K562 (cell line): ENCODE measurements around the gene SRSF11. TPM values are rescaled to one million over a fixed set of nuclear protein-coding genes. Genes with fewer than 3 reads are reported as not detected.

Experiments used
- AFF4 ChIP-seq: sonication (generic); formaldehyde crosslinking; IDR thresholded peaks from 2 replicates; pipeline ENCODE4 v1.8.0; 2023; ENCODE audit warnings: mild to moderate bottlenecking, missing genetic modification reagents
- CHD2 ChIP-seq: IDR thresholded peaks from 2 replicates; pipeline ENCODE4 v1.6.1; 2011; ENCODE audit warnings: low read depth, low read length
- ERF ChIP-seq: fragments of 450-650 bp; formaldehyde crosslinking; IDR thresholded peaks from 2 replicates; pipeline ENCODE4 v1.4.0; 2020; ENCODE audit warnings: mild to moderate bottlenecking, mixed read lengths
- HCFC1 ChIP-seq: IDR thresholded peaks from 2 replicates; pipeline ENCODE4 v1.6.1; 2012; ENCODE audit warnings: low read depth, low read length, improper control_type of control experiment
- LARP7 ChIP-seq: fragments of 450-650 bp; IDR thresholded peaks from 2 replicates; pipeline ENCODE4 v1.6.1; 2016
- MAZ ChIP-seq, 2 experiments: fragments of 450-650 bp in 1 of 2; sonication (generic) in 1 of 2; formaldehyde crosslinking; IDR thresholded peaks in 1 of 2; conservative IDR thresholded peaks in 1 of 2; 2 replicates each; pipeline versions ENCODE4 v1.4.0 to v1.5.0; 2020; ENCODE audit warnings: mild to moderate bottlenecking in 1 of 2, missing genetic modification reagents in 1 of 2
- PHB ChIP-seq: fragments of 250-450 bp; sonication (Bioruptor Pico); IDR thresholded peaks from 2 replicates; pipeline ENCODE4 v1.5.0; 2021
- PRMT5 ChIP-seq: sonication (generic); formaldehyde crosslinking; IDR thresholded peaks from 2 replicates; pipeline ENCODE4 v1.5.0; 2020; ENCODE audit warnings: missing genetic modification reagents
- TAF9B ChIP-seq: fragments of 450-650 bp; IDR thresholded peaks from 2 replicates; pipeline ENCODE4 v1.6.1; 2018; ENCODE audit warnings: mild to moderate bottlenecking; ENCODE audit not compliant: partially characterized antibody
- ZNF511 ChIP-seq: sonication (generic); formaldehyde crosslinking; IDR thresholded peaks from 2 replicates; pipeline ENCODE4 v1.8.0; 2022; ENCODE audit warnings: mild to moderate bottlenecking, missing genetic modification reagents
- polyA plus RNA-seq, 8 experiments: library from polyadenylated mRNA; depleted of rRNA in 4 of 8; stranded (reverse) in 5 of 8; unstranded in 3 of 8; fragments of >200 nt; fragmentation: Nextera tagmentation in 2 of 8; fragmentation: Illumina TruSeq in 1 of 8; extraction: Ambion mirVana in 2 of 8; extraction: Trizol in 1 of 8; gene quantifications; 2 replicates each; pipeline versions ENCODE4 v1.2.1 to v1.2.3, GENCODE V29; 2011 to 2014; ENCODE audit warnings: inconsistent platforms in 1 of 8, missing spikeins in 1 of 8
- total RNA-seq, 7 experiments: library from RNA; depleted of rRNA in 6 of 7; stranded (reverse); fragments of >200 nt in 6 of 7; fragmentation: Illumina TruSeq in 2 of 7; extraction: Trizol in 2 of 7; gene quantifications; 2 replicates each; pipeline versions ENCODE4 v1.2.1 to v1.2.3, GENCODE V29; 2011 to 2021; ENCODE audit warnings: low replicate concordance in 1 of 7
- TF ChIP-seq, protein P1 (sequence below): fragments of 450-650 bp; formaldehyde crosslinking; IDR thresholded peaks from 2 replicates; pipeline ENCODE4 v1.4.0; 2022; ENCODE audit warnings: missing genetic modification characterization
- TF ChIP-seq, protein P2 (sequence below), 2 experiments: fragments of 450-650 bp; IDR thresholded peaks; 2 replicates each; pipeline ENCODE4 v1.6.1; 2018; ENCODE audit warnings: mild to moderate bottlenecking in 2 of 2, low read depth in 1 of 2; ENCODE audit not compliant: partially characterized antibody in 2 of 2

SRSF11 gene
- total and polyA plus RNA-seq, 9 of the 15 experiments (the other 6 are each of a cell fraction or from before 2014, with no cell fraction given): 76.9 to 418 (median 190) TPM

GRCh38 chr1:70205434-70206118 is 15.6 kb upstream of the SRSF11 start, which contains the start of gene LRRC40 (continued):
- TF ChIP-seq HCFC1 (peak; percentile 87), LARP7 (no peak), PRMT5 (CRISPR knock-in tag) (no peak), CHD2 (peak; percentile 46; the same call in 1 of the 2 replicates), ERF (0 out of 2 replicates have a peak, but pooled peaks have one; percentile 36), MAZ (CRISPR knock-in tag; conservative IDR thresholded peaks at IDR 0.05 in 1 of 2, IDR thresholded peaks at IDR 0.05 in 1 of 2) (peak; percentile 75 to 78; a peak in 3 of 4 replicates), ZNF511 (CRISPR knock-in tag) (peak; percentile 76; the same call in 1 of the 2 replicates), PHB (CRISPR knock-in tag) (no peak), AFF4 (CRISPR knock-in tag) (no peak; the same call in none of the 2 replicates), TAF9B (peak; percentile 59)
- TF ChIP-seq, protein P1, sequence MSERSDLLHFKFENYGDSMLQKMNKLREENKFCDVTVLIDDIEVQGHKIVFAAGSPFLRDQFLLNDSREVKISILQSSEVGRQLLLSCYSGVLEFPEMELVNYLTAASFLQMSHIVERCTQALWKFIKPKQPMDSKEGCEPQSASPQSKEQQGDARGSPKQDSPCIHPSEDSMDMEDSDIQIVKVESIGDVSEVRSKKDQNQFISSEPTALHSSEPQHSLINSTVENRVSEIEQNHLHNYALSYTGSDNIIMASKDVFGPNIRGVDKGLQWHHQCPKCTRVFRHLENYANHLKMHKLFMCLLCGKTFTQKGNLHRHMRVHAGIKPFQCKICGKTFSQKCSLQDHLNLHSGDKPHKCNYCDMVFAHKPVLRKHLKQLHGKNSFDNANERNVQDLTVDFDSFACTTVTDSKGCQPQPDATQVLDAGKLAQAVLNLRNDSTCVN (CRISPR knock-in tag): no peak
- TF ChIP-seq, protein P2, sequence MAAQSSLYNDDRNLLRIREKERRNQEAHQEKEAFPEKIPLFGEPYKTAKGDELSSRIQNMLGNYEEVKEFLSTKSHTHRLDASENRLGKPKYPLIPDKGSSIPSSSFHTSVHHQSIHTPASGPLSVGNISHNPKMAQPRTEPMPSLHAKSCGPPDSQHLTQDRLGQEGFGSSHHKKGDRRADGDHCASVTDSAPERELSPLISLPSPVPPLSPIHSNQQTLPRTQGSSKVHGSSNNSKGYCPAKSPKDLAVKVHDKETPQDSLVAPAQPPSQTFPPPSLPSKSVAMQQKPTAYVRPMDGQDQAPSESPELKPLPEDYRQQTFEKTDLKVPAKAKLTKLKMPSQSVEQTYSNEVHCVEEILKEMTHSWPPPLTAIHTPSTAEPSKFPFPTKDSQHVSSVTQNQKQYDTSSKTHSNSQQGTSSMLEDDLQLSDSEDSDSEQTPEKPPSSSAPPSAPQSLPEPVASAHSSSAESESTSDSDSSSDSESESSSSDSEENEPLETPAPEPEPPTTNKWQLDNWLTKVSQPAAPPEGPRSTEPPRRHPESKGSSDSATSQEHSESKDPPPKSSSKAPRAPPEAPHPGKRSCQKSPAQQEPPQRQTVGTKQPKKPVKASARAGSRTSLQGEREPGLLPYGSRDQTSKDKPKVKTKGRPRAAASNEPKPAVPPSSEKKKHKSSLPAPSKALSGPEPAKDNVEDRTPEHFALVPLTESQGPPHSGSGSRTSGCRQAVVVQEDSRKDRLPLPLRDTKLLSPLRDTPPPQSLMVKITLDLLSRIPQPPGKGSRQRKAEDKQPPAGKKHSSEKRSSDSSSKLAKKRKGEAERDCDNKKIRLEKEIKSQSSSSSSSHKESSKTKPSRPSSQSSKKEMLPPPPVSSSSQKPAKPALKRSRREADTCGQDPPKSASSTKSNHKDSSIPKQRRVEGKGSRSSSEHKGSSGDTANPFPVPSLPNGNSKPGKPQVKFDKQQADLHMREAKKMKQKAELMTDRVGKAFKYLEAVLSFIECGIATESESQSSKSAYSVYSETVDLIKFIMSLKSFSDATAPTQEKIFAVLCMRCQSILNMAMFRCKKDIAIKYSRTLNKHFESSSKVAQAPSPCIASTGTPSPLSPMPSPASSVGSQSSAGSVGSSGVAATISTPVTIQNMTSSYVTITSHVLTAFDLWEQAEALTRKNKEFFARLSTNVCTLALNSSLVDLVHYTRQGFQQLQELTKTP (IDR thresholded peaks at IDR 0.05; ENCODE audit: low read depth in 1 of 2, partially characterized antibody in 2 of 2): peak in 1 of 2 experiments; percentile 65
